GM12864 (cell line): Measurements from ENCODE around the gene HORMAD2.
"Not testable (repeated sequence)": the region's sequence is repeated elsewhere in the genome, so short reads cannot be mapped to it uniquely, and the experiment has no call there.

Experiments
- DNase-seq: peaks from one replicate; pipeline ENCODE4 v3.0.0-alpha.2; 2011; ENCODE audit warnings: low read depth
- H3K4me3 ChIP-seq: 2 replicates; pipeline ENCODE4 v1.5.1; 2011; ENCODE audit warnings: mild to moderate bottlenecking, low read depth, low read length, control low read depth
- CTCF ChIP-seq: IDR thresholded peaks from 2 replicates; pipeline ENCODE4 v1.5.1; 2011; ENCODE audit warnings: low read depth, mild to moderate bottlenecking, moderate library complexity, low read length, control low read depth, inconsistent platforms; ENCODE audit errors: missing control alignments

HORMAD2 gene

DNA sequence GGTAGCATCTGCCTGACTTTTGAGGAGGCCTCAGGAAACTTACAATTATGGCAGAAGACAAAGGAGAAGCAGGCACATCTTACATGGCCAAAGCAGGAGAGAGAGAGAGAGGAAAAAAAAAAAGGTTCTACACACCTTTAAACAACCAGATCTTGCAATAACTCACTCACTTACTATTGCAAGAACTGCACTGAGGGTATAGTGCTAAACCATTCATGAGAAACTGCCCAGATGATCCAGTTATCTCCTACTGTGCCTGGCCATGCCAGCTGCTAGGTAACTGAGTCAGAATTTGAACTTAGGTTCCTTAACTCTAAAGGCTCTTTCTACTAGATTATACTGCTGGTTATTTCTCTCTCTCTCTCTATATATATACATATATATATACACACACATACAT, 7.3 kb downstream of the HORMAD2 start:
- no peak overlapping the region for H3K4me3 ChIP-seq

GRCh38 chr22:30088468-30088867, 8.2 kb downstream of the HORMAD2 start:
- H3K4me3 ChIP-seq: no peak overlapping the region
- no peak for TF ChIP-seq CTCF
- no peak for DNase-seq

More for the DNA sequence above, 7.3 kb downstream of the HORMAD2 start:
- TF ChIP-seq CTCF: no peak
- no peak for DNase-seq

DNA sequence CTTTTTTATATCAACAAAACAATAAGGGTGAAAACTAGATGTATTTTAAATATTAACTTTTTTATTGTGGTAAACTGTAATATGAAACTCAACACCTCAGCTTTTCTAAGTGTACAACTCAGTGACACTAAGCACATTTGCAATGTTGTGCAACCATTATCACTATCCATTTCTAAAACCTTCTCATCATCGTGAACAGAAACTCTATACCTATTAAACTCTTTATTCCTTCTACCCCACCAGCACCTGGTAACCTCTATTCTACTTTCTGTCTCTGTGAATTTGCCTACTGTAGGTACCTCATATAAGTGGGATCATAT, 9.4 kb downstream of the HORMAD2 start:
- no peak overlapping the region for H3K4me3 ChIP-seq
- TF ChIP-seq CTCF: no peak
- DNase-seq: no peak

DNA sequence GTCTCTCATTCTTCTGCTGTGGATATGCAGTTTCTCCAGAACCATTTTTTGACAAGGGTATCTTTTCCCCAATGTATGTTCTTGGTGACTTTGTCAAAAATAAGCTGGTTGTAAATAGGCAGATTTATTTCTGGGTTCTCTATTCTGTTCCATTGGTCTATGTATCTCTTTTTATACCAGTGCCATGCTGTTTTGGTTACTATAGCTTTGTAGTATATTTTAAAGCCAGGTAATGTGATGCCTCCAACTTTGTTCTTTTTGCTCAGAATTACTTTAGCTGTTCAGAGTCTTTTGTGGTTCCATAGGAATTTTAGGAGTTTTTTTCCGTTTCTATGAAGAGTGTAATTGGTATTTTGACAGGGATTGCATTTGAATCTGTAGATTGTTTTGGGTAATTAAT, 12.4 kb downstream of the HORMAD2 start:
- TF ChIP-seq CTCF: no peak
- no peak for DNase-seq
- no peak overlapping the region for H3K4me3 ChIP-seq

- TF ChIP-seq CTCF: no peak
- DNase-seq: no peak
- no peak overlapping the region for H3K4me3 ChIP-seq
Observed at GRCh38 chr22:30094804-30095203, 14.5 kb downstream of the HORMAD2 start.

DNA sequence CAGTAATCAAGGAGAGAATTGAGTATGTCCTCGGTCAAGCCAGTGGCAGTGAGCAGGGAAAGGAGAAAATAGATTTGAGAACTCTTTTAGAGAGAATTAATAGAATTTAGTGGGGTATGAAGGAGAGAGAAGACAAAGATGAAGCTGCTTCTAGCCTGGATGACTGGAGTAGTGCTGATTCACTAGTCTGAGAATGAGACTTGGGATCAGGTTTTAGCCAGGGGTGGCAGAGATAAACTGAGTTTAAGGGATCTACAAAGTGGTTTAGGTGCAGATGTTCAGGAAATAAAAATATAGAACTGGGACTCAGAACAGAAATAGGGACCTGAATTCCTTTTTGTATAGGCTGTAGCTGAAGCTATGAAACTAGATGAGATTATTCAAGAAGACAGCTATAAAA, 17.6 kb downstream of the HORMAD2 start:
- DNase-seq: no peak
- no peak for TF ChIP-seq CTCF
- H3K4me3 ChIP-seq: no peak overlapping the region

DNA sequence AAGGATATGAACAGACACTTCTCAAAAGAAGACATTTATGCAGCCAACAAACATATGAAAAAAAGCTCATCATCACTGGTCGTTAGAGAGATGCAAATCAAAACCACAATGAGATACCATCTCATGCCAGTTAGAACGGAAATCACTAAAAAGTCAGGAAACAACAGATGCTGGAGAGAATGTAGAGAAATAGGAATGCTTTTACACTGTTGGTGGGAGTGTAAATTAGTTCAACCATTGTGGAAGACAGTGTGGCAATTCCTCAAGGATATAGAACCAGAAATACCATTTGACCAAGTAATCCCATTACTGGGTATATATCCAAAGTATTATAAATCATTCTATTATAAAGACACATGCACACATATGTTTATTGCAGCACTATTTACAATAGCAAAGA, 20.5 kb downstream of the HORMAD2 start:
- not testable (repeated sequence) for H3K4me3 ChIP-seq, DNase-seq
